ENCODE results near the gene WDR1. TPM values are rescaled to one million over a fixed set of nuclear protein-coding genes. Genes with fewer than 3 reads are reported as not detected.
A peak's percentile ranks its signal among the peaks of the same experiment; 100 is the strongest.

Gene WDR1
- total RNA-seq, 1 experiment from 2014 or later: 223 TPM

- intact Hi-C loops (cut with micrococcal nuclease): no loop called here
- Histone ChIP-seq H3K4me2 (ENCODE audit: low read length) (peak overlapping the region; percentile 30; the same call in 1 of the 2 replicates), H3K79me2 (ENCODE audit: insufficient read depth, low read length) (peaks cover 100% of the 10 kb centered on the region), H3K36me3 (ENCODE audit: control insufficient read depth in 1 of 2, insufficient read depth in 2 of 2, low read length in 2 of 2) (peaks cover 42 to 58% of the 10 kb centered on the region in 2 experiments), H2AFZ (ENCODE audit: low read depth, low read length, poor library complexity, severe bottlenecking) (no peak overlapping the region), H3K9me3 (ENCODE audit: control insufficient read depth in 1 of 2, insufficient read depth in 1 of 2, low read depth in 1 of 2, low read length in 2 of 2) (no peaks in the 10 kb centered on the region), H3K4me1 (ENCODE audit: control insufficient read depth in 1 of 2, insufficient read depth in 2 of 2, low read length in 2 of 2) (peaks cover 17 to 61% of the 10 kb centered on the region in 2 experiments), H3K27me3 (ENCODE audit: insufficient read depth, low read length) (no peaks in the 10 kb centered on the region), H3K4me3 (replicated peaks in 1 of 2; ENCODE audit: low read depth in 1 of 2, low read length in 2 of 2) (no peak overlapping the region), H3K9me2 (ENCODE audit: insufficient read depth) (no peaks in the 10 kb centered on the region), H3K27ac (ENCODE audit: low read depth, low read length) (no peak overlapping the region), H4K20me1 (ENCODE audit: insufficient read depth) (peaks cover 12% of the 10 kb centered on the region; the same call in 1 of the 2 replicates), H3K9ac (ENCODE audit: low read length) (no peak overlapping the region)
- BruUV-seq (replicated peaks): no TSS peak
- TF ChIP-seq CTCF (IDR thresholded peaks at IDR 0.05 in 2 of 3, conservative IDR thresholded peaks at IDR 0.05 in 1 of 3; ENCODE audit: borderline replicate concordance in 1 of 3, insufficient read depth in 1 of 3, low read depth in 2 of 3, low read length in 2 of 3): no peak
- TF ChIP-seq RAD21 (IDR thresholded peaks at IDR 0.05; ENCODE audit: low read depth): no peak
- no peak for TF ChIP-seq FOSL1 (IDR thresholded peaks at IDR 0.05; ENCODE audit: low read depth)
- no peak for TF ChIP-seq ATF3 (IDR thresholded peaks at IDR 0.05)
- no peak for TF ChIP-seq SIN3A (IDR thresholded peaks at IDR 0.05; ENCODE audit: low read depth)
- no peak for TF ChIP-seq JUND (IDR thresholded peaks at IDR 0.05)
- TF ChIP-seq ZFX (IDR thresholded peaks at IDR 0.05): no peak
- no peak for TF ChIP-seq ZBTB33 (IDR thresholded peaks at IDR 0.05; ENCODE audit: extremely low read depth, insufficient replicate concordance, low read length)
- no peak for TF ChIP-seq ZNF274 (IDR thresholded peaks at IDR 0.05; ENCODE audit: low read depth, low read length)
- TF ChIP-seq YY1 (IDR thresholded peaks at IDR 0.05; ENCODE audit: extremely low read depth, insufficient replicate concordance, low read depth, low read length): no peak
- TF ChIP-seq MAX (IDR thresholded peaks at IDR 0.05): no peak
- no peak for TF ChIP-seq POLR2A (IDR thresholded peaks at IDR 0.05; ENCODE audit: borderline replicate concordance, extremely low read depth, insufficient read depth, insufficient read length)
- no peak for TF ChIP-seq SRF (IDR thresholded peaks at IDR 0.05; ENCODE audit: low read depth)
- TF ChIP-seq TCF7L2 (IDR thresholded peaks at IDR 0.05; ENCODE audit: borderline replicate concordance, extremely low read depth, insufficient read depth, insufficient read length): no peak
- no peak for TF ChIP-seq CEBPB (IDR thresholded peaks at IDR 0.05; ENCODE audit: low read depth)
- TF ChIP-seq SP1 (IDR thresholded peaks at IDR 0.05; ENCODE audit: low read depth): no peak
- TF ChIP-seq EZH2phosphoT487 (IDR thresholded peaks at IDR 0.05; ENCODE audit: borderline replicate concordance): no peak
- TF ChIP-seq REST (IDR thresholded peaks at IDR 0.05; ENCODE audit: low read depth): no peak
- TF ChIP-seq EGR1 (IDR thresholded peaks at IDR 0.05; ENCODE audit: low read depth): no peak
- TF ChIP-seq EZH2 (IDR thresholded peaks at IDR 0.05): no peak
- ATAC-seq (no peak), DNase-seq (ENCODE audit: low read depth, low spot score) (no peak)
- RAD21 ChIA-PET (ENCODE audit: low non-redundant PET in 1 of 2, low total read pairs in 2 of 2, uncharacterized antibody in 2 of 2, unreplicated experiment in 2 of 2): no interaction called here
- POLR2A ChIA-PET: no interaction called here
- CTCF ChIA-PET: no interaction called here
Measured at GRCh38 chr4:10109995-10110670, 6.5 kb downstream of the WDR1 start.
